Kidney (tissue), 14 donors: ENCODE measurements around the gene CNTN4. TPM values are rescaled to one million over a fixed set of nuclear protein-coding genes. Genes with fewer than 3 reads are reported as not detected.

ENCODE experiments used
- DNase-seq, 5 donors: peaks; one replicate each; pipeline ENCODE4 v3.0.0-alpha.2; 2013 to 2020
- FAIRE-seq: peaks from 2 replicates; lab custom pipeline; 2012; peaks lifted over from hg19 to GRCh38; lab: Jason Lieb, UNC
- H3K27ac ChIP-seq, 2 donors: one replicate each; pipeline ENCODE4 v1.7.0; 2013; ENCODE audit warnings: low read depth in 2 of 2, low read length in 2 of 2, inconsistent platforms in 1 of 2
- H3K27me3 ChIP-seq: one replicate; pipeline ENCODE4 v1.7.1; 2013; ENCODE audit warnings: low read length, inconsistent platforms; ENCODE audit not compliant: control insufficient read depth, insufficient read depth
- H3K36me3 ChIP-seq, 3 donors: one replicate each; pipeline versions ENCODE4 v1.7.0 to v1.7.1; 2013; ENCODE audit warnings: low read length in 3 of 3, control low read depth in 1 of 3, inconsistent platforms in 1 of 3; ENCODE audit not compliant: insufficient read depth in 3 of 3, control insufficient read depth in 2 of 3
- H3K4me1 ChIP-seq, 3 donors: one replicate each; pipeline versions ENCODE4 v1.7.0 to v1.7.1; 2013; ENCODE audit warnings: low read length in 3 of 3, inconsistent platforms in 1 of 3, low read depth in 1 of 3; ENCODE audit not compliant: control insufficient read depth in 2 of 3, insufficient read depth in 2 of 3
- H3K4me3 ChIP-seq, 3 donors: one replicate each; pipeline versions ENCODE4 v1.7.0 to v1.8.1; 2013; ENCODE audit warnings: low read length in 3 of 3, control low read depth in 1 of 3, inconsistent platforms in 1 of 3
- H3K9ac ChIP-seq, 3 donors: one replicate each; pipeline versions ENCODE4 v1.7.0 to v1.7.1; 2013; ENCODE audit warnings: low read length in 3 of 3, control low read depth in 1 of 3, inconsistent platforms in 1 of 3
- H3K9me3 ChIP-seq, 3 donors: one replicate each; pipeline versions ENCODE4 v1.7.0 to v1.7.1; 2013; ENCODE audit warnings: low read length in 3 of 3, control low read depth in 1 of 3, inconsistent platforms in 1 of 3; ENCODE audit not compliant: control insufficient read depth in 2 of 3, insufficient read depth in 1 of 3
- intact Hi-C: fragments of 100-400 bp; cut with DNase I; formaldehyde crosslinking; loops from one replicate; pipeline ENCODE4 v1.11.1; 2022
- polyA plus RNA-seq: library from polyadenylated mRNA; stranded (reverse); fragments of 350-450 nt; fragmentation: Illumina TruSeq; extraction: RNeasy Lipid Tissue Mini Kit (QIAGEN cat#74804); gene quantifications from one replicate; pipeline ENCODE4 v1.2.3, GENCODE V29; 2014; ENCODE audit warnings: low read depth, low replicate concordance; ENCODE audit not compliant: insufficient read depth
- total RNA-seq: library from RNA; stranded (reverse); fragmentation: NEBNext Ultra II Directional; extraction: Animal tissue kit (Norgen Biotek cat#: 25700); gene quantifications from one replicate; pipeline ENCODE4 v1.2.1, GENCODE V29; 2021
- TF ChIP-seq, protein P1 (sequence below): IDR thresholded peaks from 3 replicates; pipeline ENCODE4 v1.5.1; 2012; ENCODE audit warnings: mild to moderate bottlenecking, moderate library complexity, borderline replicate concordance; ENCODE audit not compliant: insufficient read depth; ENCODE audit errors: extremely low read depth
- donor health status: control.
- donor health status: control.
- donor health status: control.
- donor health status: control.
- donor health status: control.
- donor health status: DM: yes; HTN: yes; CAD: no.
- donor health status: Normal renal cell carcinoma (clear cell type).

The CNTN4 gene
- total and polyA plus RNA-seq, 2 donors from 2014 or later: 2.2 to 13.4 TPM

DNA sequence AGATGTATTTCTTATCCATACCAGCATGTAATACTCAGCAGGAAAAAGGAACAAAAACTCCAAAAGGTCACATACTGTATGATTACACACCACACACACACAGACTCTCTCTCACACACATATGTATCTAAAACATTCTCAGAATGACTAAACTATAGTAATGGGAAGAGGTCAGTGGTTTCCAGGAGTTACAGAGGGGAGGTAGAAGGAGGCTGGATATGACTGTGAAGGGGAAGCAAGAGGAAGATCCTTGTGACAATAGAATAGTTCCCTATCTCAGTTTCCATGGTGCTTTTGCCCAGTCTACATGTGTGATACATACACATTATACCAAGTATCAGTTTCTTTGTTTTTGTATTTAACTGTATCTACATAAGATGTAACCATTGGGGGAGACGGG, 821.4 kb downstream of the CNTN4 start:
- DNase-seq: no peak
- H3K27me3 ChIP-seq: no peaks in the 10 kb centered on the region
- H3K4me3 ChIP-seq: no peak overlapping the region
- FAIRE-seq: no peak
- H3K27ac ChIP-seq: no peak overlapping the region
- no peak overlapping the region for H3K9ac ChIP-seq
- TF ChIP-seq, protein P1, sequence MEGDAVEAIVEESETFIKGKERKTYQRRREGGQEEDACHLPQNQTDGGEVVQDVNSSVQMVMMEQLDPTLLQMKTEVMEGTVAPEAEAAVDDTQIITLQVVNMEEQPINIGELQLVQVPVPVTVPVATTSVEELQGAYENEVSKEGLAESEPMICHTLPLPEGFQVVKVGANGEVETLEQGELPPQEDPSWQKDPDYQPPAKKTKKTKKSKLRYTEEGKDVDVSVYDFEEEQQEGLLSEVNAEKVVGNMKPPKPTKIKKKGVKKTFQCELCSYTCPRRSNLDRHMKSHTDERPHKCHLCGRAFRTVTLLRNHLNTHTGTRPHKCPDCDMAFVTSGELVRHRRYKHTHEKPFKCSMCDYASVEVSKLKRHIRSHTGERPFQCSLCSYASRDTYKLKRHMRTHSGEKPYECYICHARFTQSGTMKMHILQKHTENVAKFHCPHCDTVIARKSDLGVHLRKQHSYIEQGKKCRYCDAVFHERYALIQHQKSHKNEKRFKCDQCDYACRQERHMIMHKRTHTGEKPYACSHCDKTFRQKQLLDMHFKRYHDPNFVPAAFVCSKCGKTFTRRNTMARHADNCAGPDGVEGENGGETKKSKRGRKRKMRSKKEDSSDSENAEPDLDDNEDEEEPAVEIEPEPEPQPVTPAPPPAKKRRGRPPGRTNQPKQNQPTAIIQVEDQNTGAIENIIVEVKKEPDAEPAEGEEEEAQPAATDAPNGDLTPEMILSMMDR: no peak
- no peaks in the 10 kb centered on the region for H3K9me3 ChIP-seq
- no peaks in the 10 kb centered on the region for H3K4me1 ChIP-seq
- H3K36me3 ChIP-seq: no peaks in the 10 kb centered on the region
- intact Hi-C loops: no loop called here

DNA sequence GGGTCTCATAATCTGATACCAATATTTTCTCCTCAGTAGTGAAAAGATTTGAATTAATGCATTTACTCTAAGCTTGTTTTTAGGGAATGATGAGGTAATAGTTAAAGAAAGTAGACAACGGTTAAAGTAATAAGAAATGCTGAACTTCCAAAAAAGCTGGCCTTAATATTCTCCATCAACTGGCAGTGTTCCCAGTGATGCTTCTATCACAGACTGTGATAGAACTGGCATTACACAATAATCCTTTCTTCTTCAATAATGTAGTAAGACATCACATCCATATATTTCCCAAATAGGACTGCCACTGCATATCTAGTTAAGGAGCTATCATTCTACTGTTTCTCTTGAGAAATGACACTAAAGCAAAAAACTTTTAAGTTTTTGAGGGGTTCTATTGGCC, 822.8 kb downstream of the CNTN4 start:
- no peak for FAIRE-seq
- intact Hi-C loops: no loop called here
- DNase-seq: no peak
- no peaks in the 10 kb centered on the region for H3K4me1 ChIP-seq
- no peaks in the 10 kb centered on the region for H3K27me3 ChIP-seq
- H3K4me3 ChIP-seq: no peak overlapping the region
- no peaks in the 10 kb centered on the region for H3K9me3 ChIP-seq
- H3K36me3 ChIP-seq: no peaks in the 10 kb centered on the region
- no peak overlapping the region for H3K9ac ChIP-seq
- TF ChIP-seq, protein P1: no peak
- H3K27ac ChIP-seq: no peak overlapping the region

DNA sequence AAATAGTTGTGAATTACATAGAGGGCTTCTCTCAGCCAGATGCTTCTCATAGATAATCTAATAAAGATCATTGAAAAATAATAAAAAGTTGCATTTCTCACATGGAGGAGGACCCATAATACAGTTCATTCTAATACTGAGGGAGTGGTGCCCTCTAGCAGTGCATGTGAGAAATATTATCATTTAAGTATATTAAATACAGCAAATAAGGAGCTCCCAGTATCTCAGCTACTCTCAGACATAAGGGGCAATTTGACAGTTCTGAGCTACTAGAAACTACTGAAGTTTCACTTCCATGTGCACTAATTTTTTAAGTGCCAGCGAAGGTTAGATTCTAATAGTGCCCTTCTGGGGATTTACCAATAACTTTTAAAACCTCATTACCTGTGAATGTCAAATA, 823.2 kb downstream of the CNTN4 start:
- Histone ChIP-seq H3K27ac (no peak overlapping the region), H3K36me3 (no peaks in the 10 kb centered on the region), H3K9ac (no peak overlapping the region), H3K27me3 (no peaks in the 10 kb centered on the region), H3K9me3 (no peaks in the 10 kb centered on the region), H3K4me1 (no peaks in the 10 kb centered on the region), H3K4me3 (no peak overlapping the region)
- TF ChIP-seq, protein P1: peak; percentile 38
- FAIRE-seq (peak; percentile 41), DNase-seq (peak in 2 of 5 donors; percentile 49 to 78)
- intact Hi-C loops: no loop called here

DNA sequence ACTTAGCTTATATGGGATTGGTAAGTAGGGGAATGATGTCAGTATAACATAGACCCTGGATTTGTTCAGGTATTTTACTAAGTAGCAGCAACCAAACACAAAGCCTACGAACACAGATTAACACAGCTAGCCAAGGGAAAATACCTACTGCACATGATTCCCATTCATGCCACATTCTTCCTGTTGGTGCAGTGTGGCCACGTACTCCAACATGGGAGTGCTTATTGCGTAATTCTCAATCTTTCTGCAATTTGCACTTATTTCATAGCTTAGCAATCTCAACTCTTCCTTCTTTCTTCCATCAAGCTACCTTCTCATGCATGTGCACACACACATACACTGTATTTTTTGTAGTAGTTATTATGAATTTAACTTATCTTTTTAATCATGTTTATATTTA, 824.7 kb downstream of the CNTN4 start:
- no peaks in the 10 kb centered on the region for H3K27me3 ChIP-seq
- H3K36me3 ChIP-seq: no peaks in the 10 kb centered on the region
- no peak overlapping the region for H3K4me3 ChIP-seq
- TF ChIP-seq, protein P1: no peak
- no peaks in the 10 kb centered on the region for H3K4me1 ChIP-seq
- H3K27ac ChIP-seq: no peak overlapping the region
- DNase-seq (no peak), FAIRE-seq (no peak)
- no peaks in the 10 kb centered on the region for H3K9me3 ChIP-seq
- intact Hi-C loops: no loop called here
- no peak overlapping the region for H3K9ac ChIP-seq
